Activated CD4-positive, alpha-beta T cell treated with anti-CD3 and anti-CD28 coated beads for 4 hours (primary cell): ENCODE data around the gene P2RX4.
"Not testable (repeated sequence)": the region's sequence is repeated elsewhere in the genome, so short reads cannot be mapped to it uniquely, and the experiment has no call there.

Source experiments
- DNase-seq, 2 donors: peaks; one replicate each; pipeline ENCODE4 v3.0.0-alpha.2; 2020

Gene P2RX4

GRCh38 chr12:121279507-121279915 is 69.6 kb downstream of the P2RX4 start:
- DNase-seq: no peak

GRCh38 chr12:121280531-121280930 is 70.6 kb downstream of the P2RX4 start:
- not testable (repeated sequence) for DNase-seq

- not testable (repeated sequence) for DNase-seq
Measured at GRCh38 chr12:121281116-121281515, 71.2 kb downstream of the P2RX4 start.

GRCh38 chr12:121282072-121282742 is 72.3 kb downstream of the P2RX4 start:
- DNase-seq: no peak

- not testable (repeated sequence) for DNase-seq
Measured at GRCh38 chr12:121282910-121283309, 73.0 kb downstream of the P2RX4 start.

GRCh38 chr12:121283388-121283787 is 73.5 kb downstream of the P2RX4 start:
- DNase-seq: no peak
